Stimulated activated naive CD8-positive, alpha-beta T cell treated with anti-CD3 and anti-CD28 coated beads, Interleukin-15, Interleukin-2, amounts not matched to agents 100 ng/mL and 50 ng/mL, for 24 hours (primary cell): ENCODE results near the gene TMPRSS6.
A peak's percentile ranks its signal among the peaks of the same experiment; 100 is the strongest.

Experiments used
- H3K27ac Mint-ChIP-seq: one replicate; pipeline ENCODE4 v1.8.0; 2021; ENCODE audit warnings: mild to moderate bottlenecking, mixed read lengths
- H3K27me3 Mint-ChIP-seq: one replicate; pipeline ENCODE4 v1.8.0; 2021; ENCODE audit warnings: mixed read lengths
- H3K36me3 Mint-ChIP-seq: one replicate; pipeline ENCODE4 v1.8.0; 2021; ENCODE audit warnings: low read depth, mixed read lengths
- H3K4me1 Mint-ChIP-seq: one replicate; pipeline ENCODE4 v1.8.0; 2021; ENCODE audit warnings: low read depth, mixed read lengths
- H3K4me3 Mint-ChIP-seq: one replicate; pipeline ENCODE4 v1.8.0; 2021; ENCODE audit warnings: mild to moderate bottlenecking, mixed read lengths
- H3K9me3 Mint-ChIP-seq: one replicate; pipeline ENCODE4 v1.8.0; 2021; ENCODE audit warnings: mixed read lengths

The TMPRSS6 gene

DNA sequence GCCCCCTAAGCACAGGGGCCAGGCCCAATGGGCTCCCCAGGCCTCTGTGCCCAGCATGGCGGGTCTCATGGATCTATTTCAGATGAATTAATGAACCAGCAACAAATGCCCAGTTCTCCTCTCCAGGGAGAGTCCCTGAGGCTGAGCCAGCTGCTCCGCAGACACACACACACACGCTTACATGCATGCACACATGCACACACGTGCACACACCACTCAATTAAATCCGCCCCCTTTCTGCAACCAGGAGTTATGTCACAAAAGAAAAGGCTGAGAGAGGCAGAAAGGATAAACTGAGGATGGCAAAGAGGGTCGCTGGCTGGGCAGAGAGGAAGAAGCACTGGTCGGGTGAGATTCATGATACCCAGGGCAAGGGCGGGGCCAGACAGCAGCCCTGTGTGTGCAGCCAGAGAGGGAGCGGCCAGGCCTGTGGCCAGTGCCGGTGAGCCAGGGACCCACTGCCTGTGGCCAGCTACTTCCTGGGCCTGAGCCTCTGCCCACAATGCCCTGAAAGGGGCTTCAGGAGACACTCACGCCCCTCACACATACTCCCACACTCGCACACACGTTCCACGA is 20.4 kb upstream of the TMPRSS6 start:
- Mint-ChIP-seq H3K9me3 (no peaks in the 10 kb centered on the region), H3K36me3 (peaks cover 58% of the 10 kb centered on the region), H3K4me1 (peaks cover 25% of the 10 kb centered on the region), H3K27ac (no peak overlapping the region), H3K27me3 (no peaks in the 10 kb centered on the region), H3K4me3 (no peak overlapping the region)

DNA sequence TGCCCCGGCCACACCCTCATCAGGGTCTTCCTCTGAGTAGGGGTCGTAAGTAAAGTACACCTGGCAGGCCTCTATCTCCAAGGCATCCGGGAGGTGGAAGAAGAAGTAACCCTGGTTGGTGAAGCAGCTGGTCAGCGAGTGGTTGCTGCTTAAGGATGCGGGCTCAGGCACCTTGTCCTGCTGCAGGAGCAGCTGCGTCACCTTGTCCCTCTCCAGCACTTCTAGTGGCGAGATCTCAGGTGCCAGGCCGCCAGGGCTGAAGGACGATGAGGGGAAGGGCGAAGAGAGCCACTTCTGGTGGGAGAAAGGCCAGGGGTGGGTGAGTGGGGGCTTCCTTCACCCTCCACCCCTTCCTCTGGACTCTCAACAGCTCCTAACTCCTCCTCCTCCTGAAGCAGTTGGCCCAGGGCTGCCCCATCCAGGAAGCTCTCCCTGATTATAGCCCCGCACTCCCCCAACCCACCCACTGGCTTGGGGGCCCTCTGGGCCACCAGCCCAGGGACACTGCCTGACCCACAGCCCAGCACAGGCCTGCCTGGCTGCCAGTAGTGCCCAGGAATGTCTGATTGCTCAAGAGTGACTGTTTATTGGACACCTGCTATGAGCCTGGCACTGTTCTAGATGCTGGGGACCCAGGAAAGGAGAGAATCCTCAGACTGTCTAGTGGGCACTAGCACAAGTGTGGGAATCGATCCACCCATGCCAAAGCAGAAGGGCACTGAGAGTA is 19.2 kb upstream of the TMPRSS6 start:
- H3K9me3 Mint-ChIP-seq = no peaks in the 10 kb centered on the region
- H3K27ac Mint-ChIP-seq = no peak overlapping the region
- H3K36me3 Mint-ChIP-seq = peaks cover 47% of the 10 kb centered on the region
- no peak overlapping the region for H3K4me3 Mint-ChIP-seq
- peaks cover 38% of the 10 kb centered on the region for H3K4me1 Mint-ChIP-seq
- no peaks in the 10 kb centered on the region for H3K27me3 Mint-ChIP-seq

DNA sequence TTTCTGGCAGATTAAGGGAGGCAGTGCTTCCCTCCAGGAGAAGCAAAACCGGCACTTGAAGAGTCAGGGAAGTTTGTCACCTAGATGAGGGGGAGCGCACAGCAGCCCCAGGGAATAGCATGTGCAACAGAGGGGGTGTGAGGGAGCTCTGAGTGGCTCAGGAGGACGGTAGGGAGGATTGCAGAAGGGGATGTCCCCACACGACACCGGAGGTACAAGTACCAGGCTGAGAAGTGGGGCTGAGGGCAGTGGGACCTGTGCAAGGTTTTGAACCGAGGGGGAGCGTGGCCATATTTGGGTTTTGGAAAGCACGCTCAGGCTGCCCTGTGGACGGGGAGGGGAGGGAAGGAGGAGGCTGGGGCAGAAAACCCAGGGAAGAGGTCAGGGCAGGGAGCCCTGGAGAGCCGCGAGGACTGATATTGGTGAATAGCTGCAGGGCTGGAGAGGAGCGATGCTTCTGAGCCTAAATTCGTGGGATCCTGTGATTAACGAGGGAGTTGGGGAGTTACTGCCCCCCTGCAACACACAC is 17.9 kb upstream of the TMPRSS6 start:
- peaks cover 51% of the 10 kb centered on the region for H3K4me1 Mint-ChIP-seq
- H3K9me3 Mint-ChIP-seq = no peaks in the 10 kb centered on the region
- no peak overlapping the region for H3K4me3 Mint-ChIP-seq
- peak overlapping the region; percentile 72 for H3K27ac Mint-ChIP-seq
- H3K36me3 Mint-ChIP-seq = peaks cover 39% of the 10 kb centered on the region
- H3K27me3 Mint-ChIP-seq = no peaks in the 10 kb centered on the region

DNA sequence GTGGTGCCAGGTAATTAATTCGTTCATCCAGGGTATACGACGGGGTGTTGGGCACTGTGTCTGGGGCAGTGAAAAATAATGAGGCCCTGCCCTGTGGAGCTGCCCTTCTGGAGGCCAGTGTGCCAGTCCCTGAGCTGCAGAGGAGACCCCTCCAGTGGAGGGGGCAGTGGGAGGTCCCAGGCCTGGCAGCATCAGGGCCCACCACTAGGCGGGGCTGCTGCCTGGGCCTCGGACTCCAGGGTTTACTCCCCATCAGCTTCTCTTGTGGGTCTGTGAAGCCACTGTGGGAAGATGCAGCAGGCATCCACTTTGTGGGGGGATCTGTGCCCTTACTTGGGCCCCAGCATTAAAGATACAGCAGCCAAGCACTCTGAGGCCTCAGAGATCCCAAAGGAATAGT is 17.4 kb upstream of the TMPRSS6 start:
- H3K4me1 Mint-ChIP-seq = peaks cover 56% of the 10 kb centered on the region
- peaks cover 36% of the 10 kb centered on the region for H3K36me3 Mint-ChIP-seq
- peak overlapping the region; percentile 72 for H3K27ac Mint-ChIP-seq
- H3K9me3 Mint-ChIP-seq = no peaks in the 10 kb centered on the region
- H3K27me3 Mint-ChIP-seq = no peaks in the 10 kb centered on the region
- no peak overlapping the region for H3K4me3 Mint-ChIP-seq

DNA sequence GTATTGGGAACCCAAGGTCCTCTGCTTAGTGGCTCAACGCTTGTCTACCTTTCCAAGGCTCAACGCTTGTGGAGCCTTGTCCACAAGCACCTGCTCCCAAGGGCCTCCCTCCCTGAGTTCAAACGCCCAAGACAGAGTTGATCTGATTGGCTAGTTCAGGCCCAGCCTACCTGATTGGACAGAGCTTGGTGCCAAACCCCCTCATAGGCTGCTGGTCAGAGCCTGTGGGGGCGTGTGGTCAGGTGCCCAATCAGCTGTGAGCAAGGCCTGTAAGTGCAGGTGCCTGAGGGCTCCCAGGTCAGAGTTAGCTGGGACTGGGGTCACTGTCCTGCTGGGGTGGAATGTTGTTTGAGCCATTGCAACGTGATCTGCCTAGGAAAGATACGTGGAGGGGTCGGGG is 16.9 kb upstream of the TMPRSS6 start:
- H3K9me3 Mint-ChIP-seq = no peaks in the 10 kb centered on the region
- H3K36me3 Mint-ChIP-seq = peaks cover 34% of the 10 kb centered on the region
- H3K27ac Mint-ChIP-seq = peak overlapping the region; percentile 72
- H3K27me3 Mint-ChIP-seq = no peaks in the 10 kb centered on the region
- no peak overlapping the region for H3K4me3 Mint-ChIP-seq
- peaks cover 60% of the 10 kb centered on the region for H3K4me1 Mint-ChIP-seq

DNA sequence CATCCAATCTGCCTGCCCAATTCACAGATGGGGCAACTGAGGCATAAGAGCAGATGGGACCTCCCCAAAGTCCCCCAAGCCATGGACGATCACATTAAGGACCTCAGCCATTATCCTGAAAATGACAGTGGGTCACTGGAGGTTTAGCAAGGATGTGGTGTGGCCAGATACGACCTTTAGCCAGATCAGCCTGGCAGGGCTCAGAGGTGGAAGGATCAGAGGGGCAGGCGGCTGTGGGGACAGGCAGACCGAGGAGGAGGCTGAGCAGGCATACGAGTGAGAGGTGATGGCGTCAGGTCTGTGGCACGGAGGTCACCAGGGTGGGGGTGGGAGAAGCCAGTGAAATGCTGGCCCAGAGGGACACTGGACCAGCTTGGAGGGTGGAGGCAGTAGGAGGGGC is 14.1 kb upstream of the TMPRSS6 start:
- H3K27ac Mint-ChIP-seq = peak overlapping the region; percentile 99
- H3K4me3 Mint-ChIP-seq = no peak overlapping the region
- peaks cover 21% of the 10 kb centered on the region for H3K36me3 Mint-ChIP-seq

DNA sequence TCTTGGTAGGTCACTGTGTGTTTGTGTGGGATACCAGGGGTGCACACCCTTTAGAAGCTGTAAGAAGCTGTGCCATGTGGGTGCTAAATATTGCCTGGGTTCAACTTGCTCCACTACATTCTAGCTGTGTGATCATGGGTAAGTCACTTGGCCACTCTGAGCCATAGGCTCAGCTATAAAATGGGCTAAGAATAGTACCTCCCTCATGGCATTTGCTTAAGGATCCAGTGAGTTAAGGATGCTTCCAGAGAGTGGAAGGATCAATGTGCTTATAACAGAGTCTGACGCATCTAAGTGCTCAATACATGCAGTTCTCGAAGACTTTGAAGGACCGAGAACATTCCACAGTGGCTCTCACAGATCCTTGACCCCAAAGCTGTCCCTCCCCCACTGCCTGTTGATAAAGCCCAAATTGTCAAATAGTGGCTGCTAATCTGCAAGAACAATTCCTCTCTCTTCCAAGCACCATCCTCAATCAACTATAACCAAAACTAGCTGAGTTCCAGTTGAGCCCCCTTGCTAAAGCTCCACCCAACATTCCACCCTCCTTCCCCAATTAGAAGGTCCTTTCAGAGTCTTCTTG is 13.2 kb upstream of the TMPRSS6 start:
- peaks cover 29% of the 10 kb centered on the region for H3K36me3 Mint-ChIP-seq
- peak overlapping the region; percentile 99 for H3K27ac Mint-ChIP-seq
- H3K9me3 Mint-ChIP-seq = no peaks in the 10 kb centered on the region
- peaks cover 90% of the 10 kb centered on the region for H3K4me1 Mint-ChIP-seq
- no peaks in the 10 kb centered on the region for H3K27me3 Mint-ChIP-seq
- H3K4me3 Mint-ChIP-seq = peak overlapping the region; percentile 84

More for the DNA sequence above, 14.1 kb upstream of the TMPRSS6 start:
- Mint-ChIP-seq H3K9me3 (no peaks in the 10 kb centered on the region), H3K4me1 (peaks cover 82% of the 10 kb centered on the region), H3K27me3 (no peaks in the 10 kb centered on the region)

DNA sequence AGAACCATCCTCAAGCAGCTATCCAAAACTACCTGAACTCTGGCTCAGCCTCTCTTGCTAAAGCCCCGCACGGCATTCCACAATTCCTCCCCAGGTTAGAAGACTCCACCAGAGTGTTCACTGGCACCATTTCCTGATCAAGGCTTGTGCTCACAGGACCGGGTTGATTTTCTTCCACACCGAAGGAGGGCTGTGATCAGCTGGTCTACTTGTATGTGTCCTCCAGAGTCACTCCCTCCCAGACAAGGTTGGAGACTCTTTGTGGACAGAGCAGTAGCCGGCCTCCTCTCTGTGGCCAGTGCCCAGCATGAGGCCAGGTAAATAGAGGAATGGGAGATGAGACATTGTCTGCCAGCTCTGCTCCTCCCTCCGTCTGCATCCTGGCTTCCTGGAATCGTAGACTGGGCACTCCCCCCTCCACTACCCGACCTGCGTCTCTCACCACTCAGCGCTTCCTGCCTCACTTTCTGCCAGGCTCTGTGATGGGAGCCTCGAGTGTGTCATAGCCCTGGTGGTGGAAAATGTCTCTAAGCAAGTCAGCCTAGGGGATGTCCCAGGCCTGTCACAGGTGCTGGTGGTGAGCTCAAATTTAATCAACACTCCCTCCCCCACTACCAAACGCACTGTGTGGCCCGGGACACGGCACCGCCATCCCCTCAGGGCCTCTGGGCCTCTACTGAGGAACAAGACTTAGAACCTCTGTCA is 12.5 kb upstream of the TMPRSS6 start:
- Mint-ChIP-seq H3K27me3 (no peaks in the 10 kb centered on the region), H3K27ac (peak overlapping the region; percentile 99), H3K4me3 (peak overlapping the region; percentile 84), H3K36me3 (peaks cover 22% of the 10 kb centered on the region), H3K9me3 (no peaks in the 10 kb centered on the region), H3K4me1 (peaks cover 90% of the 10 kb centered on the region)

DNA sequence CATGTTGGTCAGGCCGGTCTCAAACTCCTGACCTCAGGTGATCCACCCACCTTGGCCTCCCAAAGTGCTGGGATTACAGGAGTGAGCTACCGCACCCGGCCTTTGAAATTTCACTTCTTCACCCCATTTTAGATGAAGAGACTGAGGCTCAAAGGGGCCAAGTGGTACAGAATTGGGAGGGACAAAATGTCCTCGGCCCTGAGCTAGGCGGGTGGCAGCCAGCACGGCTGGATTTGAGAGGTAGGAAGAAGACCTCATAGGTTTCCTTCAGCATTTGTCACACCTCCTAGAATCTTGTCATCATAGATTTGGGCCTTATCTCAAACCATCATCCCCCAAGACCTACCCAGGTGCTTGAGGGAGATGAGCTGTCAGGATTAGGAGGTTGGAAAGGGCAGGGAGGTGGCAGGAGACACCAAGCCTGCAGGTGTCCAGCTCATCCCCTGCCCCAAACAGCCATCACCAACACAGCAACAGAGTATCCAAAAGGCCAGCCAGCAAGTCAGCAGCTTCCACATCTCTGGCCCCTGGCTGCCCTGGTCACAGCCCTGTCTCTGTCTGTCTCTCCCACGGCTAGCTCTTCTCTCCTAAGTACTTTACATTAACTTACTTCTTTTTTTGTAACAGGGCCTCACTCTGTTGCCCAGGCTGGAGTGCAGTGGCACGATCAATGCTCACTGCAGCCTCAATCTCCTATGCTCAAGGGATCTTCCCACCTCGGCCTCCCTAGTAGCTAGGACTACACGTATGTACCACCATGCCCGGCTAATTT is 11.2 kb upstream of the TMPRSS6 start:
- peaks cover 90% of the 10 kb centered on the region for H3K4me1 Mint-ChIP-seq
- H3K9me3 Mint-ChIP-seq = no peaks in the 10 kb centered on the region
- H3K4me3 Mint-ChIP-seq = peak overlapping the region; percentile 84
- H3K36me3 Mint-ChIP-seq = peaks cover 16% of the 10 kb centered on the region
- no peaks in the 10 kb centered on the region for H3K27me3 Mint-ChIP-seq
- peak overlapping the region; percentile 99 for H3K27ac Mint-ChIP-seq

DNA sequence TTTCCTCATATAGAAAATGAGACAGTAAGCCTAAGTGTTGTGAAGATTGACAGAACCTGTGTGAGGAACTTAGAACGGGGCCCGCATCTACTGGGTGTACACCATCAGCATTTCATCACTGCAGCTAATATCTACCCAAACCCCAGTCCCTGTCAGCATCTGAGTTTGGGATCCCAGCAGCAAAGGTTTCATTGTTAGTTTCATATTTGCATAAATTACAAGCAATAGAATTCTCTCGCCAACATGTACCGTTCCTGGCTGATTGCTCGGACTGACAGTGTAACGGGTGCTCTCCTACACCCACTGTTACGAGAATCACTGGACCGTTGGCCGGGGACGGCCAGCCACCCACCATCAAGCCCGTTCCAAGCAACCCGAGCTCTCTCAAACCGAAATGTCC is 10.4 kb upstream of the TMPRSS6 start:
- Mint-ChIP-seq H3K27me3 (no peaks in the 10 kb centered on the region), H3K36me3 (peaks cover 16% of the 10 kb centered on the region), H3K27ac (peak overlapping the region; percentile 85), H3K4me3 (no peak overlapping the region), H3K9me3 (no peaks in the 10 kb centered on the region), H3K4me1 (peaks cover 89% of the 10 kb centered on the region)

DNA sequence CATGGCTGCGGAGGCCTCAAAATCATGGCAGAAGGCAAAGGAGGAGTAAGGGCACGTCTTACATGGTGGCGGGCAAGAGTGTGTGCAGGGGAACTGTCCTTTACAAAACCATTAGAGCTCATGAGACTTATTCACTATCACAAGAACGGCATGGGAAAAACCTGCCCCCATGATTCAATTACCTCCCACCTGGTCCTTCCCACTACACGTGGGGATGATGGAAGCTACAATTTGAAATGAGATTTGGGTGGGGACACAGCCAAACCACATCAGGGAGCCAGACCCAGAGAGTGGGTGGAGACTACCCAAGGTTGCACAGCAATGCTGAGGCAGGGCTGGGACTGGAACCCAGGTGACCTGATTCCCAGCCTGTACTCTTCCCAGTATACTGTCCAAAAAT is 8.6 kb upstream of the TMPRSS6 start:
- Mint-ChIP-seq H3K36me3 (peaks cover 13% of the 10 kb centered on the region), H3K27ac (peak overlapping the region; percentile 82), H3K27me3 (no peaks in the 10 kb centered on the region), H3K9me3 (no peaks in the 10 kb centered on the region), H3K4me1 (peaks cover 71% of the 10 kb centered on the region), H3K4me3 (no peak overlapping the region)

DNA sequence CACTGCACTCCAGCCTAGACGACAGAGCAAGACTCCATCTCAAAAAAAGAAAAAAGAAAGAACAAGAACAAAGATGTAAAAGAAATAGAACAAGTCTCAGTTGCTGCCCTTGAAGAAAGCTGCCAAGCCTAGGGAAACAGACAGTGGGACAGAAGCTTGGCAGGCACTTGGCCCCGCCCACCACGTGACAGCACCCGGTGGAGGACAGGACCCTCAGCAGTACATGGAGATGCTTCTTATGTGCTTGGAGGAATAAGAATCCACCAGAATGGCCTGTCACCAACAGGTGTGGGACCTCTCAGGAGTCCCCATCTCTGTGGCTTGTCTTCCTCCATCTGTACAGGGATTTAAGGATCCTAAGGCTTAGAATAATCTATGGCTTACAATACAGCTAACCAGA is 7.6 kb upstream of the TMPRSS6 start:
- Mint-ChIP-seq H3K4me3 (no peak overlapping the region), H3K27me3 (no peaks in the 10 kb centered on the region), H3K9me3 (no peaks in the 10 kb centered on the region), H3K36me3 (peaks cover 13% of the 10 kb centered on the region), H3K4me1 (peaks cover 61% of the 10 kb centered on the region), H3K27ac (no peak overlapping the region)

DNA sequence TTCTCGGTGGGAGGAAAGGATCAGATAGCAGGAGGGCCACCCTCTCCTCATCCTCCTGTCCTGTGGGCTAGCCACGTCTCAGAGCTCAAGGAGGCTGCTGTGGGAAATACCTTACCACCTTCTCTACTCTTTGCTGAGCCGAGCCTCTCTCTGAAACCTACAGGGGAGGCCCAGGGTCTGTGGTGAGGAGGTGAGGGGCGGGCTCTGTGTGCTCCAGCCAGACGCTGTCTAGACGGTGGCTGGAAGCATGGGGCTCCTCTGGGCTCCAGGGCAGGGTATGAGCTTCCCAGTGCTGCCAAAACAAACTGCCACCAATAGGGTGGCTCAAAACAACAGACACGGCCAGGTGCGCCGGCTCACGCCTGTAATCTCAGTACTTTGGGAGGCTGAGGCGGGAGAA is 5.5 kb upstream of the TMPRSS6 start:
- Mint-ChIP-seq H3K27me3 (no peaks in the 10 kb centered on the region), H3K36me3 (peaks cover 13% of the 10 kb centered on the region), H3K4me3 (no peak overlapping the region), H3K4me1 (peaks cover 40% of the 10 kb centered on the region), H3K27ac (no peak overlapping the region), H3K9me3 (no peaks in the 10 kb centered on the region)

DNA sequence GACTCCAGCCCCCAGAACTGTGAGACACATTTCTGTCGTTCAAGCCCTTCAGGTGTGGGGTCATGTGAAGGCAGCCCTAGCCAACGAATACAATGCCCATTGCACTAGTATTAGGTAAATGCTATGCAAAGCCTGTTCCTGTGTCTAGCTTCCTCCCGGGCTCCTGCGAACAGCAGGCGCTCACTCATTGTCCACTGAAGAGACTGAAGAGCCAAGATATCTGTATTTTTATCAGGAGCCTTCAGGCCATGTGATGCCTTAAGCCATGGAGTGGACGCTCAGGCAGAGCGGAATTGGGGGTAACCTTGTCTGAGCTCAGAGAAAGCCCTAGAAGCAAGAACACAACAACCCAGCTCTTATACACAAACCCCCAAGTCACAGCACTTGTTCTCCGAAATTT is 4.2 kb upstream of the TMPRSS6 start:
- no peak overlapping the region for H3K27ac Mint-ChIP-seq
- H3K9me3 Mint-ChIP-seq = no peaks in the 10 kb centered on the region
- H3K27me3 Mint-ChIP-seq = no peaks in the 10 kb centered on the region
- H3K36me3 Mint-ChIP-seq = peaks cover 10% of the 10 kb centered on the region
- no peak overlapping the region for H3K4me3 Mint-ChIP-seq
- peaks cover 28% of the 10 kb centered on the region for H3K4me1 Mint-ChIP-seq
